H9 (cell line): ENCODE measurements around the gene CORO1A. TPM values are rescaled to one million over a fixed set of nuclear protein-coding genes. Genes with fewer than 3 reads are reported as not detected.

ENCODE experiments used
- DNase-seq: peaks from one replicate; pipeline ENCODE4 v3.0.0-alpha.2; 2017
- H2AFZ ChIP-seq: one replicate; pipeline ENCODE4 v1.6.1; 2013; ENCODE audit warnings: mild to moderate bottlenecking, low read length, control low read depth, moderate library complexity
- H2AK5ac ChIP-seq: 2 replicates; pipeline ENCODE4 v1.6.1; 2013; ENCODE audit warnings: low read length, control low read depth, mixed read lengths; ENCODE audit not compliant: insufficient read length
- H2BK120ac ChIP-seq: one replicate; pipeline ENCODE4 v1.6.1; 2013; ENCODE audit warnings: low read depth, mild to moderate bottlenecking, low read length, control low read depth, inconsistent platforms; ENCODE audit not compliant: poor library complexity, severe bottlenecking
- H2BK12ac ChIP-seq: 2 replicates; pipeline ENCODE4 v1.6.1; 2013; ENCODE audit warnings: low read length, control low read depth, mixed read lengths, low read depth; ENCODE audit not compliant: insufficient read length
- H2BK15ac ChIP-seq: 2 replicates; pipeline ENCODE4 v1.6.1; 2013; ENCODE audit warnings: low read depth, low read length, control low read depth
- H2BK20ac ChIP-seq: one replicate; pipeline ENCODE4 v1.6.1; 2013; ENCODE audit warnings: low read depth, mild to moderate bottlenecking, low read length, control low read depth, inconsistent platforms; ENCODE audit not compliant: poor library complexity, severe bottlenecking
- H2BK5ac ChIP-seq: 2 replicates; pipeline ENCODE4 v1.6.1; 2013; ENCODE audit warnings: low read length, control low read depth, mixed read lengths; ENCODE audit not compliant: insufficient read length
- H3K14ac ChIP-seq: 2 replicates; pipeline ENCODE4 v1.6.1; 2013; ENCODE audit warnings: low read length, control low read depth; ENCODE audit not compliant: insufficient read depth
- H3K18ac ChIP-seq: 2 replicates; pipeline ENCODE4 v1.6.1; 2013; ENCODE audit warnings: low read depth, mild to moderate bottlenecking, mixed read lengths, low read length, control low read depth; ENCODE audit not compliant: insufficient read length
- H3K23ac ChIP-seq: 2 replicates; pipeline ENCODE4 v1.6.1; 2013; ENCODE audit warnings: low read length, control low read depth, mixed read lengths, low read depth; ENCODE audit not compliant: insufficient read length
- H3K23me2 ChIP-seq: 2 replicates; pipeline ENCODE4 v1.6.1; 2013; ENCODE audit warnings: low read depth, mild to moderate bottlenecking, mixed read lengths, low read length, control low read depth; ENCODE audit not compliant: insufficient read length, poor library complexity, severe bottlenecking
- H3K27ac ChIP-seq: 2 replicates; pipeline ENCODE4 v1.5.1; 2013; ENCODE audit warnings: low read length, control low read depth, mixed read lengths, low read depth; ENCODE audit not compliant: insufficient read length
- H3K27me3 ChIP-seq: 2 replicates; pipeline ENCODE4 v1.6.1; 2013; ENCODE audit warnings: low read length, control low read depth, inconsistent platforms; ENCODE audit not compliant: insufficient read depth
- H3K4ac ChIP-seq: 2 replicates; pipeline ENCODE4 v1.6.1; 2013; ENCODE audit warnings: low read depth, mild to moderate bottlenecking, control low read depth, inconsistent platforms, low read length, moderate library complexity
- H3K4me1 ChIP-seq: 2 replicates; pipeline ENCODE4 v1.6.1; 2013; ENCODE audit warnings: low read length, control low read depth, inconsistent platforms; ENCODE audit not compliant: insufficient read depth
- H3K4me2 ChIP-seq: 2 replicates; pipeline ENCODE4 v1.6.1; 2013; ENCODE audit warnings: low read length, control low read depth, mixed read lengths; ENCODE audit not compliant: insufficient read length, insufficient read depth
- H3K56ac ChIP-seq: 2 replicates; pipeline ENCODE4 v1.6.1; 2013; ENCODE audit warnings: low read depth, mild to moderate bottlenecking, mixed read lengths, low read length, control low read depth; ENCODE audit not compliant: insufficient read length
- H3K79me1 ChIP-seq: 2 replicates; pipeline ENCODE4 v1.6.1; 2013; ENCODE audit warnings: low read depth, mild to moderate bottlenecking, moderate library complexity, low read length, control low read depth, inconsistent platforms; ENCODE audit not compliant: insufficient read depth, poor library complexity, severe bottlenecking
- H3K79me2 ChIP-seq: 2 replicates; pipeline ENCODE4 v1.6.1; 2013; ENCODE audit warnings: low read length, control low read depth, inconsistent platforms; ENCODE audit not compliant: insufficient read depth
- H3K9ac ChIP-seq: 2 replicates; pipeline ENCODE4 v1.6.1; 2013; ENCODE audit warnings: low read length, control low read depth, mixed read lengths; ENCODE audit not compliant: insufficient read length; ENCODE audit errors: extremely low read depth
- H3K9me3 ChIP-seq: one replicate; pipeline ENCODE4 v1.6.1; 2013; ENCODE audit warnings: low read depth, low read length, inconsistent platforms; ENCODE audit not compliant: control insufficient read depth
- H3T11ph ChIP-seq: one replicate; pipeline ENCODE4 v1.6.1; 2013; ENCODE audit warnings: mild to moderate bottlenecking, low read length, control low read depth, inconsistent platforms
- H4K20me1 ChIP-seq: one replicate; pipeline ENCODE4 v1.6.1; 2013; ENCODE audit not compliant: control insufficient read depth, insufficient read length, insufficient read depth
- H4K5ac ChIP-seq: 2 replicates; pipeline ENCODE4 v1.6.1; 2013; ENCODE audit warnings: low read depth, mild to moderate bottlenecking, mixed read lengths, low read length, control low read depth; ENCODE audit not compliant: insufficient read length
- H4K8ac ChIP-seq: replicated peaks from 2 replicates; pipeline ENCODE4 v1.6.1; 2013; ENCODE audit warnings: low read length, control low read depth, mixed read lengths, low read depth; ENCODE audit not compliant: insufficient read length
- H4K91ac ChIP-seq: 2 replicates; pipeline ENCODE4 v1.6.1; 2013; ENCODE audit warnings: low read depth, mild to moderate bottlenecking, moderate library complexity, mixed read lengths, low read length, control low read depth; ENCODE audit not compliant: insufficient read length
- H3K27ac Mint-ChIP-seq, 3 experiments: 2 replicates in 2 of 3; 3 replicates in 1 of 3; pipeline ENCODE4 v1.8.0; 2020 to 2021; ENCODE audit warnings: mixed read lengths in 3 of 3, mild to moderate bottlenecking in 1 of 3, moderate library complexity in 1 of 3
- H3K27me3 Mint-ChIP-seq: 2 replicates; pipeline ENCODE4 v1.8.0; 2021; ENCODE audit warnings: low read depth, mild to moderate bottlenecking, moderate library complexity, mixed read lengths
- H3K36me3 Mint-ChIP-seq, 3 experiments: 2 replicates in 2 of 3; 3 replicates in 1 of 3; pipeline ENCODE4 v1.8.0; 2020 to 2021; ENCODE audit warnings: low read depth in 3 of 3, mixed read lengths in 3 of 3; ENCODE audit not compliant: insufficient read depth in 1 of 3
- H3K4me1 Mint-ChIP-seq, 2 experiments: 2 replicates each; pipeline ENCODE4 v1.8.0; 2020; ENCODE audit warnings: mixed read lengths in 2 of 2
- H3K4me3 Mint-ChIP-seq, 2 experiments: 2 replicates in 1 of 2; 3 replicates in 1 of 2; pipeline ENCODE4 v1.8.0; 2020 to 2021; ENCODE audit warnings: mild to moderate bottlenecking in 2 of 2, mixed read lengths in 2 of 2, moderate library complexity in 1 of 2
- H3K9me3 Mint-ChIP-seq, 2 experiments: 2 replicates in 1 of 2; 3 replicates in 1 of 2; pipeline ENCODE4 v1.8.0; 2020; ENCODE audit warnings: mild to moderate bottlenecking in 2 of 2, mixed read lengths in 2 of 2, moderate library complexity in 1 of 2
- CTCF ChIP-seq: fragments of 200-600 bp; sonication (generic); conservative IDR thresholded peaks from 3 replicates; pipeline ENCODE4 v1.8.0; 2021; ENCODE audit warnings: antibody characterized with exemption, mild to moderate bottlenecking
- WGBS: extraction: QIAGEN DNeasy Blood & Tissue Kit; methylation state at CpG from one replicate; pipeline ENCODE4 v1.1.7; 2013; ENCODE audit warnings: missing lambda C conversion rate, low lambda C conversion rate, mixed read lengths; ENCODE audit not compliant: insufficient read length; ENCODE audit errors: extremely low coverage; 5-methylcytosine and 5-hydroxymethylcytosine counted together
- total RNA-seq: library from RNA; stranded (reverse); gene quantifications from 2 replicates; pipeline ENCODE4 v1.2.1, GENCODE V29; 2021

The CORO1A gene
- total RNA-seq, 1 experiment from 2014 or later: 4.8 TPM

- no peak overlapping the region for H3K18ac ChIP-seq
- H3K27ac ChIP-seq: no peak overlapping the region
- H4K91ac ChIP-seq: no peak overlapping the region
- H2BK12ac ChIP-seq: no peak overlapping the region
- H3K23ac ChIP-seq: no peak overlapping the region
- no peaks in the 10 kb centered on the region for H3K79me1 ChIP-seq
- no peaks in the 10 kb centered on the region for H4K20me1 ChIP-seq
- H3K36me3 Mint-ChIP-seq: peaks cover 2 to 4% (median 4%) of the 10 kb centered on the region in 3 experiments; a peak in 5 of 7 replicates
- DNase-seq: no peak
- peaks cover 4 to 10% of the 10 kb centered on the region in 2 experiments for H3K9me3 Mint-ChIP-seq
- no peak overlapping the region for H3K4me3 Mint-ChIP-seq
- H3K14ac ChIP-seq: no peak overlapping the region
- no peak overlapping the region for H3K9ac ChIP-seq
- H3K27me3 ChIP-seq: no peaks in the 10 kb centered on the region
- H4K8ac ChIP-seq: no peak overlapping the region
- H2BK20ac ChIP-seq: no peak overlapping the region
- no peaks in the 10 kb centered on the region for H3K9me3 ChIP-seq
- H2BK120ac ChIP-seq: no peak overlapping the region
- H2AFZ ChIP-seq: no peak overlapping the region
- H4K5ac ChIP-seq: no peak overlapping the region
- H3T11ph ChIP-seq: no peak overlapping the region
- no peak overlapping the region for H3K4ac ChIP-seq
- H3K56ac ChIP-seq: no peak overlapping the region
- no peak for TF ChIP-seq CTCF
- no peak overlapping the region for H3K4me2 ChIP-seq
- no peak overlapping the region for H2BK15ac ChIP-seq
- no peak overlapping the region for H2AK5ac ChIP-seq
- no peaks in the 10 kb centered on the region for H3K4me1 ChIP-seq
- H3K79me2 ChIP-seq: no peaks in the 10 kb centered on the region
- no peaks in the 10 kb centered on the region for H3K23me2 ChIP-seq
- H3K4me1 Mint-ChIP-seq: no peaks in the 10 kb centered on the region
- H3K27ac Mint-ChIP-seq: no peak overlapping the region; a peak in 1 of 7 replicates
- no CpG with 5 or more reads among the region's 3 CpGs for WGBS
- no peak overlapping the region for H2BK5ac ChIP-seq
- H3K27me3 Mint-ChIP-seq: peaks cover 3% of the 10 kb centered on the region; the same call in 1 of the 2 replicates
Observed at GRCh38 chr16:30163538-30163937, 19.9 kb upstream of the CORO1A start.
